Peyer's patch (tissue), 4 donors: ENCODE measurements around the gene KIAA0319L. TPM values are rescaled to one million over a fixed set of nuclear protein-coding genes. Genes with fewer than 3 reads are reported as not detected.

Source experiments
- DNase-seq, 3 donors: peaks; one replicate each; pipeline ENCODE4 v3.0.0-alpha.2; 2017 to 2019
- H3K27ac ChIP-seq, 4 donors: fragments of 200-600 bp; sonication (generic); one replicate each; pipeline ENCODE4 v1.5.1; 2016 to 2019
- H3K27me3 ChIP-seq, 2 donors: fragments of 200-600 bp; sonication (generic); one replicate each; pipeline ENCODE4 v1.5.1; 2019
- H3K36me3 ChIP-seq, 3 donors: fragments of 200-600 bp; sonication (generic); one replicate each; pipeline ENCODE4 v1.5.1; 2016 to 2019
- H3K4me1 ChIP-seq, 4 donors: fragments of 200-600 bp; sonication (generic); one replicate each; pipeline ENCODE4 v1.5.1; 2016 to 2019
- H3K4me3 ChIP-seq, 4 donors: fragments of 200-600 bp; sonication (generic); 1 replicate in 3 of 4; 2 replicates in 1 of 4; pipeline ENCODE4 v1.5.1; 2016 to 2019; ENCODE audit warnings: mild to moderate bottlenecking in 1 of 4
- H3K9me3 ChIP-seq, 4 donors: fragments of 200-600 bp; sonication (generic); one replicate each; pipeline ENCODE4 v1.5.1; 2016 to 2019; ENCODE audit warnings: mild to moderate bottlenecking in 1 of 4
- POLR2A ChIP-seq, 2 donors: fragments of 450-650 bp; IDR thresholded peaks; one replicate each; pipeline ENCODE4 v1.5.1; 2017; ENCODE audit warnings: antibody characterized with exemption in 2 of 2, mild to moderate bottlenecking in 2 of 2, moderate library complexity in 2 of 2
- total RNA-seq, 4 donors: library from RNA; depleted of rRNA; stranded (reverse); fragments of >200 nt; gene quantifications; one replicate each; pipeline ENCODE4 v1.1.0, GENCODE V29; 2016
- TF ChIP-seq, protein P1 (sequence below), 6 experiments: fragments of 450-650 bp in 4 of 6; fragments of 200-600 bp in 2 of 6; sonication (generic) in 1 of 6; IDR thresholded peaks; one replicate each; pipeline ENCODE4 v1.5.1; 2017 to 2019; ENCODE audit warnings: antibody characterized with exemption in 6 of 6, mild to moderate bottlenecking in 3 of 6, moderate library complexity in 1 of 6

Gene KIAA0319L
- total RNA-seq, 4 donors from 2014 or later, result 88.3 to 143 (median 129) TPM

- DNase-seq, result no peak
- H3K27ac ChIP-seq, result peak overlapping the region; percentile 92 to 98 (median 95)
- peaks cover 0 to 24% (median 0%) of the 10 kb centered on the region in 3 donors for H3K36me3 ChIP-seq
- H3K4me1 ChIP-seq, result peaks cover 4 to 48% (median 6%) of the 10 kb centered on the region in 4 donors
- H3K4me3 ChIP-seq, result peak overlapping the region; percentile 85 to 98 (median 90)
- no peaks in the 10 kb centered on the region for H3K9me3 ChIP-seq
- TF ChIP-seq, protein P1, sequence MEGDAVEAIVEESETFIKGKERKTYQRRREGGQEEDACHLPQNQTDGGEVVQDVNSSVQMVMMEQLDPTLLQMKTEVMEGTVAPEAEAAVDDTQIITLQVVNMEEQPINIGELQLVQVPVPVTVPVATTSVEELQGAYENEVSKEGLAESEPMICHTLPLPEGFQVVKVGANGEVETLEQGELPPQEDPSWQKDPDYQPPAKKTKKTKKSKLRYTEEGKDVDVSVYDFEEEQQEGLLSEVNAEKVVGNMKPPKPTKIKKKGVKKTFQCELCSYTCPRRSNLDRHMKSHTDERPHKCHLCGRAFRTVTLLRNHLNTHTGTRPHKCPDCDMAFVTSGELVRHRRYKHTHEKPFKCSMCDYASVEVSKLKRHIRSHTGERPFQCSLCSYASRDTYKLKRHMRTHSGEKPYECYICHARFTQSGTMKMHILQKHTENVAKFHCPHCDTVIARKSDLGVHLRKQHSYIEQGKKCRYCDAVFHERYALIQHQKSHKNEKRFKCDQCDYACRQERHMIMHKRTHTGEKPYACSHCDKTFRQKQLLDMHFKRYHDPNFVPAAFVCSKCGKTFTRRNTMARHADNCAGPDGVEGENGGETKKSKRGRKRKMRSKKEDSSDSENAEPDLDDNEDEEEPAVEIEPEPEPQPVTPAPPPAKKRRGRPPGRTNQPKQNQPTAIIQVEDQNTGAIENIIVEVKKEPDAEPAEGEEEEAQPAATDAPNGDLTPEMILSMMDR (IDR thresholded peaks at IDR 0.05), result no peak
- TF ChIP-seq POLR2A (IDR thresholded peaks at IDR 0.05), result no peak
- H3K27me3 ChIP-seq, result no peaks in the 10 kb centered on the region
These were observed 602 bp downstream of the KIAA0319L start for GRCh38 chr1:35556484-35557117.

DNA sequence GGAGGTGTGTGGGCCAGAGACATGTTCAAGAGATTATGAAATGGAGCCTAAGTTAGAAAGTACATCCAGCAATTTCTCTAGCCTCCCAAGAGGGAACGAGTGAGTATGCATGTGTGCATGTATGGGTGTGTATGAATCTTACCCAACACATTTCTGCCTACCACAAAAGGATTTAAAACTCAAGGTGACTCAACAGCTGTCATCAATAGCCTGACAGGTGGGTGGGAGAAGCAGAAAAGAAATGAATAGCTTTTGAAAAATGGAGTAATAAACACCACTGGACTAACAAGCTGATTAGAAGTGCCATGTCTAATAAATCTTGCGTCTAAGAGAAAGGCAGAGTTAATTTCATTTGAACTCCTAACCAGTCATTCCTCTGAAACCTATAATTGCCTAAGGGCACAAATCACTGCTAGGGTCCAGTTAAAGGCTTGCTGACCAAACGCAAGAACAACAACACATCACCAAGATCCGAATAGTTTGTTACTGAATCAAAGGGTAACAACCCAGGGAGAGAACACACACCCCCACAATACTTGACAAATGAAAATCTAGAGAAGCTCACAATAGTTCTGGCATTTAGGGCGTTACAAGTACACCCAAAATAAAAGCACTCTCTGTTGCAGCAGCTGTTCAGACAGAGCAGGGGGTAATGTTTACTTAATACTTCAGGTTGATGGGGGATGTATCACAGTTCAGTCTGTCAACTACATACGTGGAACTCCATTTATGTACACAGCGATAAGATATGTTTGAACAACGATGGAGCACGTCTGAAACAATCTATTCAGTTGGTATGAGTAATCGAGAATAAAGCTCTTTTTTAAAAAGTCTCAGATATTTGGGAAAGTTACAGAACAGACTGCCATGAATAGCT is 1.4 kb downstream of the KIAA0319L start:
- peaks cover 0 to 32% (median 0%) of the 10 kb centered on the region in 3 donors for H3K36me3 ChIP-seq
- peaks cover 4 to 48% (median 6%) of the 10 kb centered on the region in 4 donors for H3K4me1 ChIP-seq
- TF ChIP-seq, protein P1 (IDR thresholded peaks at IDR 0.05), result no peak
- TF ChIP-seq POLR2A (IDR thresholded peaks at IDR 0.05), result no peak
- no peaks in the 10 kb centered on the region for H3K27me3 ChIP-seq
- peak overlapping the region; percentile 92 to 98 (median 95) for H3K27ac ChIP-seq
- no peaks in the 10 kb centered on the region for H3K9me3 ChIP-seq
- H3K4me3 ChIP-seq, result peak overlapping the region in 3 of 4 donors; percentile 85 to 98 (median 85)
- no peak for DNase-seq

DNA sequence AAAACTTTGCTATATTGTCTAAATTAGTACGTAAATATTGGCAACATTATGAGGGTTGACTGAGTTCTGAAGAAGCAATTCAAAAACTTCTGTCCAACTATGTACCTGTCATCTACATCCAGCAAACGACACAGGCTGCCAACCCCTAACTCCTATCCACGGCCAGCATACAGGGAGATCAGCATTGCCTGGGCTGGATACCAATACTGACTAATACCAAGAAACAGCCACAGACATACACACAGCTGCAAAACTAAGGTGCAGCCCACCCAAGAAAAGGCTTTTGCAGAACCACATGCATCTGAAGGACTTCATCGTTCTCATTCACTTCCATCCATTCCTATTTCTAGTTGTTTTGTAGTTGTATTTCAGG is 2.0 kb downstream of the KIAA0319L start:
- no peak for TF ChIP-seq POLR2A (IDR thresholded peaks at IDR 0.05)
- TF ChIP-seq, protein P1 (IDR thresholded peaks at IDR 0.05), result no peak
- Histone ChIP-seq H3K4me1 (peaks cover 4 to 42% (median 6%) of the 10 kb centered on the region in 4 donors), H3K27ac (no peak overlapping the region), H3K4me3 (peak overlapping the region in 1 of 4 donors; percentile 98), H3K9me3 (no peaks in the 10 kb centered on the region), H3K27me3 (no peaks in the 10 kb centered on the region), H3K36me3 (peaks cover 0 to 36% (median 0%) of the 10 kb centered on the region in 3 donors)
- no peak for DNase-seq

- peaks cover 0 to 36% (median 0%) of the 10 kb centered on the region in 3 donors for H3K36me3 ChIP-seq
- TF ChIP-seq, protein P1 (IDR thresholded peaks at IDR 0.05), result no peak
- TF ChIP-seq POLR2A (IDR thresholded peaks at IDR 0.05), result no peak
- no peaks in the 10 kb centered on the region for H3K27me3 ChIP-seq
- peaks cover 4 to 42% (median 6%) of the 10 kb centered on the region in 4 donors for H3K4me1 ChIP-seq
- H3K9me3 ChIP-seq, result no peaks in the 10 kb centered on the region
- DNase-seq, result no peak
- no peak overlapping the region for H3K27ac ChIP-seq
- H3K4me3 ChIP-seq, result no peak overlapping the region
These were observed 2.7 kb downstream of the KIAA0319L start for GRCh38 chr1:35554266-35555211.

DNA sequence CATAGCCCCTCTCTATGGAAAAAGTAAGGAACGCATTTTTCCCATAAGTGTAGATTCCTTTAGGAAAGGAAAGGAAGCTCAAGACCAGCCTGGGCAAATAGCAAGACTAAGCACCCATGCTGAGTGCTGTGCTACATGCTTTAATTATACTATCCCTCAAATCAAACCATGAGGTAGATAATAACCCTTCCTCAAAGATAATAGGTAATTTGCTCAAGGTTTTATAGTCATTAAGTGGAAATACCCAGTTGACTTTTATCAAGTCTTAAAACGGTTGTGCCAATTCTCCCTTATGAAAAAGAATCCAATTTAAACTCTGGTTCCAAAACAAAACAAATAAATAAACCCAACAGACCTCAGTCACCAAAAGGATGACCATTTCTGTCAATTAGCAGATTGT is 3.4 kb downstream of the KIAA0319L start:
- Histone ChIP-seq H3K27ac (no peak overlapping the region), H3K4me3 (no peak overlapping the region), H3K36me3 (peaks cover 0 to 36% (median 0%) of the 10 kb centered on the region in 3 donors), H3K4me1 (peaks cover 4 to 42% (median 6%) of the 10 kb centered on the region in 4 donors), H3K9me3 (no peaks in the 10 kb centered on the region), H3K27me3 (no peaks in the 10 kb centered on the region)
- DNase-seq, result no peak
- no peak for TF ChIP-seq POLR2A (IDR thresholded peaks at IDR 0.05)
- TF ChIP-seq, protein P1 (IDR thresholded peaks at IDR 0.05), result no peak
